Measurements from ENCODE around the gene CHCHD3.

CHCHD3 gene

DNA sequence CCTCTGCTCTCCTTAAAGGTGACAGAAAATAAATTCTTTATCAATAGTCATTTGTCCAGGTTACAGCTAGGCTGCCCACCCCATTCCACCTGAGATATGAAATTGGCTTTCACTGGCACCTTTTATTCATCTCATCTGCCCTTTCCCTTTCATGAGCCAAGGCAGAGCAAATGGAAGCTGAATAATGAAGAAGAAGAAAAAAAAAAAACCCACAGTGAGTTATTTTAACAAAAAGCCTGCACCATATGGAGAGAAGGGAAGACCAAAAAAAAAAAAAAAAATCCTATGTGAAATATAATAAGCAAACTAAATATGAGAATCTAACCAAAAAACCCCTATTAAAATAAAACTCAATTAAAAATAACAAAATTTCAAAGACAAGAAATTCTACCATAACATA is 59.2 kb downstream of the CHCHD3 start:
- Histone ChIP-seq H3K4me3 (ENCODE audit: low read length) (no peak overlapping the region), H3K4me1 (ENCODE audit: control insufficient read depth, insufficient read depth, low read length) (no peaks in the 10 kb centered on the region), H3K27me3 (replicated peaks; ENCODE audit: control insufficient read depth, insufficient read depth, low read length) (no peaks in the 10 kb centered on the region), H3K36me3 (ENCODE audit: control insufficient read depth, insufficient read depth, low read length, severe bottlenecking) (peaks cover 10% of the 10 kb centered on the region), H3K9me3 (ENCODE audit: control insufficient read depth, low read length) (no peaks in the 10 kb centered on the region), H3K9ac (ENCODE audit: low read length) (no peak overlapping the region)
- DNase-seq (ENCODE audit: low read depth) = no peak

DNA sequence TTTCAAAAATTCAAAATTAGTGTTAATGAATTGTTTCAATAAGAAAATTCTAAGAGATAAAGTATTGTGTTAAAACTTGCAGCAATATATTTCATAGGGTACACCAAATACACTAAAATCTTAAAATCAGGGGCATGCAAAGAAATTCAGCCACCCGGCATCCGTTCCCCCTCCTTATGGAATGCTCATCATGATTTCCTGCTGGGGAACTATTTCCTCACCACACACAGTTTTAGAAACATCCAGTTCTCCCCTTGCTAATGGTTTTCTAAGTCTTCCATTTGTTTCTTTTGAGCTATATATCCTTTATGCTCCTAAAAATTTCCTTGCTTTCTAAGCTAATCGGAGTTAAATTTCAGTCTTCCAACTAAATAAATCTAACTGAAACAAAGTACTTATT is 60.7 kb downstream of the CHCHD3 start:
- DNase-seq (ENCODE audit: low read depth) = no peak

DNA sequence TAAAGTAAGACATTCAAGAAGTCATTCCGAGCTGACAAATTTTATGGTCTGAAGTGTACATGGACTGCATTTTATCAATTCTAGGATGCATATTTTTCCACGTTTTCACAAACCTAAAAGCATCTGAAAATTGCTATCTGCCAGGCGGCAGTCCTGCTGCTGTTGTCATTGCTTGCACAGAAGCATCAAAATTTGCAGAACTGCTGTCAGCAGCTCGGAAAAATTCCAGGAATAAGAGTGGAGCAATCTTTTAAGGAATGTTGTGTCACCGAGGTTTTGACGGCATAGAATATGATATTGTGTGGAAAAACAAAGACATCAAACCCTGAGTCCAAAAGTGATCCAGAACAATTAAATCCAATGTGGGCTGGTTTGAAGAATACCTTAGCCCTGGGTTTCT is 61.4 kb downstream of the CHCHD3 start:
- H3K9ac ChIP-seq (ENCODE audit: low read length) = no peak overlapping the region
- no peak overlapping the region for H3K4me3 ChIP-seq (ENCODE audit: low read length)
- H3K9me3 ChIP-seq (ENCODE audit: control insufficient read depth, low read length) = no peaks in the 10 kb centered on the region
- peaks cover 10% of the 10 kb centered on the region for H3K36me3 ChIP-seq (ENCODE audit: control insufficient read depth, insufficient read depth, low read length, severe bottlenecking)
- no peaks in the 10 kb centered on the region for H3K27me3 ChIP-seq (replicated peaks; ENCODE audit: control insufficient read depth, insufficient read depth, low read length)
- no peak for DNase-seq (ENCODE audit: low read depth)
- H3K4me1 ChIP-seq (ENCODE audit: control insufficient read depth, insufficient read depth, low read length) = no peaks in the 10 kb centered on the region

More for the DNA sequence above, 60.7 kb downstream of the CHCHD3 start:
- H3K4me3 ChIP-seq (ENCODE audit: low read length) = no peak overlapping the region
- no peaks in the 10 kb centered on the region for H3K27me3 ChIP-seq (replicated peaks; ENCODE audit: control insufficient read depth, insufficient read depth, low read length)
- no peak overlapping the region for H3K9ac ChIP-seq (ENCODE audit: low read length)
- H3K4me1 ChIP-seq (ENCODE audit: control insufficient read depth, insufficient read depth, low read length) = no peaks in the 10 kb centered on the region
- H3K36me3 ChIP-seq (ENCODE audit: control insufficient read depth, insufficient read depth, low read length, severe bottlenecking) = peaks cover 10% of the 10 kb centered on the region
- H3K9me3 ChIP-seq (ENCODE audit: control insufficient read depth, low read length) = no peaks in the 10 kb centered on the region

DNA sequence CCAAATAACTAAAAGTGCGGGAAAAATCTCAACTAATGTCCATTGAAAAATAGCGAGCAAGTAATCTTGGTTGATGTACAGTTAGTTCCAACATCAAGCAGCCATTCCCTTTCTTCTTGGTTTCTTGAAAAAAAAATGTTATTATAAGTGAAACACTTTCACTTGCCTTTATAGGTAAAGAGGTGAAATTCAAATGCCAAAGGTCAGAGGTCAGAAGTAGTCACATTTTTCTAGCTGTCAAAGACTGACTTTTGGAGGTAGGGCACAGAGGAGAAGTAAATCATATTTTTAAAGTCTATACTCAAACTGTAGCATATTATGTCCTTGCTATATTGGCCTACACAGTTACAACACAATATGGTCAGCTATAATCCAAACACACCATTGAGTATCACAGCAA is 62.3 kb downstream of the CHCHD3 start:
- Histone ChIP-seq H3K4me1 (ENCODE audit: control insufficient read depth, insufficient read depth, low read length) (no peaks in the 10 kb centered on the region), H3K27me3 (replicated peaks; ENCODE audit: control insufficient read depth, insufficient read depth, low read length) (no peaks in the 10 kb centered on the region), H3K9ac (ENCODE audit: low read length) (no peak overlapping the region), H3K9me3 (ENCODE audit: control insufficient read depth, low read length) (no peaks in the 10 kb centered on the region), H3K4me3 (ENCODE audit: low read length) (no peak overlapping the region), H3K36me3 (ENCODE audit: control insufficient read depth, insufficient read depth, low read length, severe bottlenecking) (peaks cover 10% of the 10 kb centered on the region)
- DNase-seq (ENCODE audit: low read depth) = no peak

DNA sequence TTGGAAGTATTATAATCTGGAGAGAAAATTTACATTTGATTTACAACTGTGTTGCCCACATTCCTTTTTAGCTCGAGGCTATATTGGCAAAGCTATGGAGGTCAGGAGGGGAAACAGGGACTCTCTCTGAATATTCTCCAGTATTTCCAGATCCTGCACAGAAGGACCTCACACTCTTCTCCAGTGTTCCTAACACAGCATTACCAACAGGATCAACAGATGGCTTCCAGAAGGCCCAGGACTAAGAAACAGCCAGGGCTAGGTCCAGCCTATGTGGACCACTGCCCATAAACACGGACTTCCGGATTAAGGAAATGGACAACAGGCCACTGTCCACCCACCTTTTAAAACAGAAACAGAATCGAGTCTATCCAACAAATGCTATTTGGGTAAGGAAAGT is 65.3 kb downstream of the CHCHD3 start:
- Histone ChIP-seq H3K27me3 (replicated peaks; ENCODE audit: control insufficient read depth, insufficient read depth, low read length) (no peaks in the 10 kb centered on the region), H3K4me1 (ENCODE audit: control insufficient read depth, insufficient read depth, low read length) (no peaks in the 10 kb centered on the region), H3K4me3 (ENCODE audit: low read length) (no peak overlapping the region), H3K9ac (ENCODE audit: low read length) (no peak overlapping the region), H3K9me3 (ENCODE audit: control insufficient read depth, low read length) (no peaks in the 10 kb centered on the region), H3K36me3 (ENCODE audit: control insufficient read depth, insufficient read depth, low read length, severe bottlenecking) (peaks cover 3% of the 10 kb centered on the region)
- no peak for DNase-seq (ENCODE audit: low read depth)

DNA sequence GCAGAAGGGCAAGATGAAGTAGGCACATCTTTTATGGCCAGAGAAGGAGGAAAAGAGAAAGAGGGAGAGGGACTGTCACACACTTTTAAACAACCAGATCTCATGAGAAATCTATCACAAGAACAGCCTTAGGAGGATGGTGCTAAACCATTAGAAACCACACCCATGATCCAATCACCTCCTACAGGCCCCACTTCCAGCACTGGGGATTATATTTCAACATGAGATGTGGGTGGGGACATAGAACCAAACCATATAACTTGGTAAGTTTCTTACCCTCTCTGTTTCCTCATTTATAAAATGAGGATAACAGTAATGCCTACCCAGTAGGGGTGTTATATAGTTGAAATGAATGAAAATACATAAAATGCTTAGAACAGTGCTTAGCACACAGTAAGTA is 66.0 kb downstream of the CHCHD3 start:
- no peaks in the 10 kb centered on the region for H3K4me1 ChIP-seq (ENCODE audit: control insufficient read depth, insufficient read depth, low read length)
- H3K27me3 ChIP-seq (replicated peaks; ENCODE audit: control insufficient read depth, insufficient read depth, low read length) = no peaks in the 10 kb centered on the region
- H3K4me3 ChIP-seq (ENCODE audit: low read length) = no peak overlapping the region
- DNase-seq (ENCODE audit: low read depth) = no peak
- H3K36me3 ChIP-seq (ENCODE audit: control insufficient read depth, insufficient read depth, low read length, severe bottlenecking) = no peaks in the 10 kb centered on the region
- no peaks in the 10 kb centered on the region for H3K9me3 ChIP-seq (ENCODE audit: control insufficient read depth, low read length)
- H3K9ac ChIP-seq (ENCODE audit: low read length) = no peak overlapping the region

DNA sequence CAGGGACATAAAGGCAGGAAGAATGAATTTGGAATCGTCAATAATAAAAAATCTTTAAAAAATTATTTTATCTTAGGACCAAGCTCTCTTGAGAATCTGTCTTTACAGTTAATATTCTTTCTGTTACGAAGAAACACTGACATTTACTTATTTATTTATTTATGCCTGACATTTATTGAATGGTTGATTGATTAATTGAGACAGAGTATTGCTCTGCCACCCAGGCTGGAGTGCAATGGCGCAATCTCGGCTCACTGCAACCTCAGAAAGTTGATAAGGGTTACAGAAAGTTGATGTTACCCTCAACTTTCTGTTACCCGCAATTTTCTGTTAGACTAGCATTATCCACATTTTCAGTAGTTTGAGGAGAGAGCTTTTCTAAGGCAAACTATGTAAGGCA is 70.1 kb downstream of the CHCHD3 start:
- no peak overlapping the region for H3K9ac ChIP-seq (ENCODE audit: low read length)
- DNase-seq (ENCODE audit: low read depth) = no peak
- no peaks in the 10 kb centered on the region for H3K36me3 ChIP-seq (ENCODE audit: control insufficient read depth, insufficient read depth, low read length, severe bottlenecking)
- H3K9me3 ChIP-seq (ENCODE audit: control insufficient read depth, low read length) = no peaks in the 10 kb centered on the region
- no peaks in the 10 kb centered on the region for H3K27me3 ChIP-seq (replicated peaks; ENCODE audit: control insufficient read depth, insufficient read depth, low read length)
- H3K4me3 ChIP-seq (ENCODE audit: low read length) = no peak overlapping the region
- H3K4me1 ChIP-seq (ENCODE audit: control insufficient read depth, insufficient read depth, low read length) = peaks cover 12% of the 10 kb centered on the region

DNA sequence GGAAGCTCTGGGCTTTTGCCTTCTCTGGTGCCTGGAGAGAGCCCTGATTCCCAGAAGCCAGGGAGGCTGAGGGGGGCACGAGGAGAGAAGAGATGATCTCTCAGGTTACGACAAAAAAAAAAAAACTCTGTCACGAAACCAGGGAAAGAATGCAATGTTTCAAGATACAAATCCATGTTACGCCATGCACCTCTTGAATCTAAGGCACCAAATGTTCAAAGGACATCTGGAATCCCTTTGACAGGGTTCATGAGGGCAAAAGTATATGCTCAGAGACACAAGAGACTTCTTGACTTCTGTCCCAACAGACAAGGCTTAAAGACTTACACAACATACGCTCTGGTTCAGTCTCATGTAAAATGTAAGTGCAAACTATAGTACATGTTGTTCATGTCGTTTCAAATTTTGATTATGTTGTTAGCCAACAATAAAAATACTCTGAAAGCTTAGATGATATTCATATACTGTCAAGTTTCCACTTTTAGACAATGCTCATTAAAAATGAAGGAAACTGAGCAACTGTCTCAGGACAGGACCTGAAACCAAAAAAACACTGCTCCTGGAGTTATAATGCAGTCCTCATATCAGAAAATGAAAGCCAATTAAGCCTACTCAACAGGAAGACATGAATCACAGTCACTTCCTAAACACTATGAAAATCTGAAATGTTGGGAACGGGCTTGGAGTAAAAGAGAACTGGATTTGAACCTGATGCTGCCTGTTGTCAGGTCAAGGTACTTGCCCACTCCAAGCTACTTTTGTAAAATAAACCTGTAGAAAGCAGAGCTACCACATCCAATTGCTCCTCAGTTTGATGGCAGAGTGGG is 72.3 kb downstream of the CHCHD3 start:
- no peaks in the 10 kb centered on the region for H3K9me3 ChIP-seq (ENCODE audit: control insufficient read depth, low read length)
- no peak overlapping the region for H3K4me3 ChIP-seq (ENCODE audit: low read length)
- peaks cover 12% of the 10 kb centered on the region for H3K4me1 ChIP-seq (ENCODE audit: control insufficient read depth, insufficient read depth, low read length)
- H3K27me3 ChIP-seq (replicated peaks; ENCODE audit: control insufficient read depth, insufficient read depth, low read length) = no peaks in the 10 kb centered on the region
- H3K36me3 ChIP-seq (ENCODE audit: control insufficient read depth, insufficient read depth, low read length, severe bottlenecking) = no peaks in the 10 kb centered on the region
- H3K9ac ChIP-seq (ENCODE audit: low read length) = no peak overlapping the region
- DNase-seq (ENCODE audit: low read depth) = peak; percentile 8

DNA sequence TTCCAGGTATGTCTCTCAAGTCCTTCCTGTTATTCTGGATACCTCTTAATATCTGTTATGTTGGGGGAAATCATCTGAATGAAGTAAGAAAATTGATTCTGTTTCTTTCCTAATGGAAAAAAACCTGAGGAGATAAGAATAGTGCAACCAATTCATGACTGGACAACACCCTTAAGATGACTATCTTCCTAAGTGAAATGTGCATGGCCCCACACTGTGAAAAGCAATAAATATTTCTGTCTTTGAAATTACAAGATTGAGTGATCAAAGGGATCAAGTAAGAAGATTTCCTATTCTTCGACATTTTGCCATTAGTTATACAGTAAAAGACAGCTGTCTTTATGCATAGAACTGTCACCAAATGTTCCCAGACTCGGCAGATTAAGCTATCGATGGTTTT is 73.9 kb downstream of the CHCHD3 start:
- Histone ChIP-seq H3K36me3 (ENCODE audit: control insufficient read depth, insufficient read depth, low read length, severe bottlenecking) (no peaks in the 10 kb centered on the region), H3K9me3 (ENCODE audit: control insufficient read depth, low read length) (no peaks in the 10 kb centered on the region), H3K27me3 (replicated peaks; ENCODE audit: control insufficient read depth, insufficient read depth, low read length) (no peaks in the 10 kb centered on the region), H3K4me3 (ENCODE audit: low read length) (no peak overlapping the region), H3K9ac (ENCODE audit: low read length) (no peak overlapping the region), H3K4me1 (ENCODE audit: control insufficient read depth, insufficient read depth, low read length) (peaks cover 19% of the 10 kb centered on the region)
- no peak for DNase-seq (ENCODE audit: low read depth)

DNA sequence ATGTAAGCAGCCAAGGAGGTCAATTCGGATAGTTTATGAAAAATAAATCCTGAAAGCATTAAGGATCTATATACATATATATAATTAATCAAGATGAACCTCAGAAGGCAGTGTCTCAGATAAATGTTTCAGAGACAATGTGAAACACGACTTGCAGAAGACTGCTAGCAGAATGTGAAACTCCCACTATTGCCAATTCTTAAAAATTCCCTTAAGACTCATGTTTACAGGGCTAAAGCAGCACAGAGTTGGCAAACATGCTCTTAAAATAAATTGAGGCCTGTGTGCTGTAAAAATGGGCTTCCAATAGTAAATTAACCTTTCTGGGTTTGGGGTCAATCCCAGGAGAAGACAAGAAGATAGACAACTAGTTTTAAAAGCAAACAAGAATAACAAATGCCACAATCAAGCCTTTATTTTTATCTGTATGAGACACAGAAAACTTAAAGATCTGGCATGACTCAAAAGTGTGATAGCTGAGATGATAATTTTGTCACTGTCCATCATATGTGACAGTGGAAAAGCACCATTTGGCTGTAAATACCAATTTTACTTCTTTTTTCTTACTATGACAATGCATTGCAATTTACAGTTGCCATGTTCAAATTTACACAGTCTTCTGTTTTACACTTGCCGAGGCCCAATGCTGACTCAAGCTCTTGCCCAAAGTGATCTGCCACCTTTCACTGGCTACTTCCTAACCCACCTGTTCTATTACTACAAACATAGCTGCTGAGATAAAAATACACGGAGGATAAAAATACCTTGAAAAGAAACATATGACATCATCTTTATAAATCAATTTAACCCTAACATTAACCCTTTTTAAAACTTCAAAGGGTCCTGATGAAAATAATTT is 78.6 kb downstream of the CHCHD3 start:
- no peaks in the 10 kb centered on the region for H3K9me3 ChIP-seq (ENCODE audit: control insufficient read depth, low read length)
- H3K27me3 ChIP-seq (replicated peaks; ENCODE audit: control insufficient read depth, insufficient read depth, low read length) = no peaks in the 10 kb centered on the region
- H3K36me3 ChIP-seq (ENCODE audit: control insufficient read depth, insufficient read depth, low read length, severe bottlenecking) = no peaks in the 10 kb centered on the region
- no peak for DNase-seq (ENCODE audit: low read depth)
- H3K4me3 ChIP-seq (ENCODE audit: low read length) = peak overlapping the region; percentile 35
- H3K9ac ChIP-seq (ENCODE audit: low read length) = peak overlapping the region; percentile 15
- H3K4me1 ChIP-seq (ENCODE audit: control insufficient read depth, insufficient read depth, low read length) = peaks cover 26% of the 10 kb centered on the region

DNA sequence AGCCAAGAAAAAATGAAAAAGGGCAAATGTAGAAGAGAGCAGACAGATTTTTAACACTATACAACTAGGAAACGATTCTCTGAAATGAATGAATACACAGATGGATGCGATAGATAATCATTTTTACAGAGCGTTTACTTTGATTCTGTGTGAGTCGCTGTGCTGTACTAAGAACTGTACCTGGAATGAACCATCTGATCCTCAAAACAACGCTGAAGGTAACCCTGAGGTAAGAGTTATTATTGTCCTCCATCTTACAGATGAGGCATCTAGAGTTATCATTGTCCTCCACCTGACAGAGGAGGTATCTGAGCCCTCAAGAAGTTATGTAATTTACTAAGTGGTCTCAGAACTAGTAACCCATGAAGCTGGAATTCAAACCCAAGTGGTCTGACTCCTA is 80.2 kb downstream of the CHCHD3 start:
- Histone ChIP-seq H3K9me3 (ENCODE audit: control insufficient read depth, low read length) (no peaks in the 10 kb centered on the region), H3K27me3 (replicated peaks; ENCODE audit: control insufficient read depth, insufficient read depth, low read length) (no peaks in the 10 kb centered on the region), H3K4me1 (ENCODE audit: control insufficient read depth, insufficient read depth, low read length) (peaks cover 28% of the 10 kb centered on the region), H3K9ac (ENCODE audit: low read length) (no peak overlapping the region), H3K36me3 (ENCODE audit: control insufficient read depth, insufficient read depth, low read length, severe bottlenecking) (no peaks in the 10 kb centered on the region), H3K4me3 (ENCODE audit: low read length) (no peak overlapping the region)
- no peak for DNase-seq (ENCODE audit: low read depth)
